ENCODE results near the gene DRC7. TPM values are rescaled to one million over a fixed set of nuclear protein-coding genes. Genes with fewer than 3 reads are reported as not detected.
"Not testable (repeated sequence)": the region's sequence is repeated elsewhere in the genome, so short reads cannot be mapped to it uniquely, and the experiment has no call there.

Gene DRC7
- total RNA-seq, 1 donor from 2014 or later: 2.9 TPM

DNA sequence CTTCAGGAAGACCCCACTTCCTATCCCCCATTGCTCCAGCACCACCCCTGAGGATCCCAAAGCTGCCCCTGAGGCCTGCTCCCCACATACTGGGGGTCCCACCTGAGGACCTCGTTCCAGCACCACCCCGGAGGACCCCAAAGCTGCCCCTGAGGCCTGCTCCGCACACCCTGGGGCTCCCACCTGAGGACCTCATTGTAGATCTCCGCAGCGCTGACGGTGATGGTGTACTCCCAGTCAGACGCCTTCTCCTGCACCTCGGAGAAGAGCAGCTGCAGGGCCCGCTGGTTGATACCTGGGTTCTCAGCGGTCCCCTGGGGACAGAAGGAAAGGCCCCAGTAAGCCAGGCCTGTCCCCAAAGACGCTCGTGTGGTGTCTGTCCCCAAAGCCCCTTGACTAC, 67.4 kb downstream of the DRC7 start:
- DNase-seq (ENCODE audit: low read depth): no peak

DNA sequence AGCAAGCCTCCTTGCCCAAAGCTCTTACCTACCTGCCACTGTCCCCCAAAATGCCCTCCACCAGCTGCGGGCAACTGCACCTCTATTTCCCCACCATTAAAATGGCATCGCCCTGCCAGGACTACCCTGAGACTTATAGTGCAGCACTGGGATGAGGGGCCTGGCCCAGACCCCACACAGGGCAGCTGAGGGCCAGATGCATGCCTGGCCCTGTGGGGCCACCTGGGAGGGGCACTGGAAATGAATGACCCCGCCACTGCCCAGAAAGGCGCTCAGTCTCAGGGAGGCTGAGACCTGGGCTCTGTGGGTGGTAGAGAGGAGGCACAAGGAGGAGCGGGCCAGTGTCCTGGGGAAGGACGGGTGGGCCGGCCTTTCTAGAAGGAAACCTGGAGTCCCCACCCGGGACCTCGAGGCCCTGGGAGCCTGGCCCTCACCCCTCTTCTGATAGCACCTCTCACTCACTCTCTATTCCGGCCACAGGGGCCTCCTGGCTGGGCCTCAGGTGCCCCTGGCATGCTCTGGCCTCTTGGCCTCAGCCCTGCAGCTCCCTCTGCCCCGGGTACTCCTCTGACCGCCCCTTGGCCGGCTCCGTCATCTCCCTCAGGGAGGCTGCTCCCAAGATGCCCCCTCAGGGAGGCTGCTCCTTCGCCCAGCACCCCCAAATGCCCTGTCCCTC, 67.9 kb downstream of the DRC7 start:
- DNase-seq (ENCODE audit: low read depth): no peak

DNA sequence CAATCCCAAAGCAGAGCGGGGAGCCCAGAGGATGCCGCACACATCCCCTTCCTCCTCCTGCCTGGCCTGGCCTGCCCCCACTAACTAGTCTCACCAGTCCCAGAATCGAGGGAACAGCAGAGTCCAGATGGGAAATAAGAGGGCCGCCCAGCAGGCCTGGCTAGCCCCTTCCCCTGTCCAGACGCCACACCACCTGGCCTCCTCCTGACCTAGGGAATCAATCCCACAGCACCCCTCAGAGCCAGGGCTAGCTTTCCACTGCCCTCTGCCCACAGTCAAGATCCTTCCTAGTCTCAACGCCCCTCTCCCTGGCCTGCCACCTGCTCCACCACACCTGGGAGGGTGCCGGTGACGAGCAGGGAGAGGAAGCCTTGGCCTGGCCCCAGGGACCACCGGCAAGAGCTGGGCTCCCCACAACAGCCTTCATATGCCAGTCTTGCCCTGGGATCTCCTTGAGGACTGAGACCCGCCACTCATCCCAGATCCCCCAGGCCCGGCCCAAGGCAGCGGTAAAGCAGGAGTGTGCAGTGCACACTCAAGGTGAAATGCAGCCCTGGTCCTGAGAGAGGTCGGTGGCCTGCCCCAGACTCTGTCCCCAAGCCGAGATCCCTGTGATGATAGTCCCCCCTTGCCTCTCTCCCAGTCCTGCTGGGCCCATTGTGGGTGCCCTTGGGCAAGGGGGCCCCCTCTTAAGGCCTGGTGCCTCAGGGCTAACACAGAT, 68.8 kb downstream of the DRC7 start:
- DNase-seq (ENCODE audit: low read depth): no peak

DNA sequence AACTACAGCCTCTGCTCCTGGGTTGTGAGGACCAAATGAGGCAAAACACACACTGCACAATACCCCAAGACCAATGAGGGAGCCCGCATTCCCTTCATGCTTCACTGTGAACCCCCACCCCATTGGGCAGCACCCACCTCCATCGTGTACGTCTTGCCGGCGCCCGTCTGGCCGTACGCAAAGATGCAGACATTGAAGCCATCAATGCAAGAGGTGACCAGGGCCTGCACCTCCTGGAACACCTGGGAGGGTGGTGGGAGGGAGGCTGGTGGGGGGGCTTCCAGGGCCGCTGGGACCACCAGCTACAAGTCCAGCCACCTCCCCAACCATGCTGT, 69.4 kb downstream of the DRC7 start:
- no peak for DNase-seq (ENCODE audit: low read depth)

DNA sequence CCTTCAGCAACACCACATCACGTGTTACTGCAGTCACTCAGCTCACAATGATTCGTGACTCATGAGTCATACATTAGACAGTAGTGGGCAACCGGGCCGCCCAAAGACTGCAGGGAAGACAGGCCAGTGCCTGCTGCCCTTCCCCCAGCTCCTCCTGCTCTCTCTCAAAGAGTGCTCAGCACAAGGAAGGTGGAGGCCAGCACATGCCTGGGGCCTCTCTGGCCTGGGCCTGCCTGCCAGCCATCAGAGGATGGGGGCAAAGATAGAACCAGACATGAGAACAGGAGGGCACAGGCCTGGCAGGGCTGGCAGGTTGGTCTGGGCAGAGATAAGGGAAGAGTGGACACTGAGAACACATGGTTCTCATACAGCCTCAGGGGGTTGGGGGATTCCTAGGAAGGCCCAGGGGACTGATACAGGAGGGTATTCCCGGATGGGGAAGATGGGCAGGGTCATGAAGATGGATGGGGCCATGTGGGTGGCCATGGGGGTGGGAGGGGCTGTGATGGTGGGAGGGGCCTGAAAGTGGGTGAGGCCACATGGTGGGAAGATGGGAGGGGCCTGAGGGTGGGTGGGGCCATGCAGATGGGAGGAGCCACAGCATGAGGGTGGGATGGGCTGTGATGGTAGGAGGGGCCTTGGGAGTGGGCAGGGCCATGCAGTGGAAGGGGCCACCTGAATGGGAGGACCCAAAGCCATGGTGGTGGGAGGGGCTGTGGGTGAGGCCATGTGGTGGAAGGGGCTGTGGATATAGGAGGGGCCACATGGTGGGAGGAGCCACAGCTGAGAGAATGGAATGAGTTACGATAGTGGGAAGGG, 69.9 kb downstream of the DRC7 start:
- peak; percentile 92 for DNase-seq (ENCODE audit: low read depth)

DNA sequence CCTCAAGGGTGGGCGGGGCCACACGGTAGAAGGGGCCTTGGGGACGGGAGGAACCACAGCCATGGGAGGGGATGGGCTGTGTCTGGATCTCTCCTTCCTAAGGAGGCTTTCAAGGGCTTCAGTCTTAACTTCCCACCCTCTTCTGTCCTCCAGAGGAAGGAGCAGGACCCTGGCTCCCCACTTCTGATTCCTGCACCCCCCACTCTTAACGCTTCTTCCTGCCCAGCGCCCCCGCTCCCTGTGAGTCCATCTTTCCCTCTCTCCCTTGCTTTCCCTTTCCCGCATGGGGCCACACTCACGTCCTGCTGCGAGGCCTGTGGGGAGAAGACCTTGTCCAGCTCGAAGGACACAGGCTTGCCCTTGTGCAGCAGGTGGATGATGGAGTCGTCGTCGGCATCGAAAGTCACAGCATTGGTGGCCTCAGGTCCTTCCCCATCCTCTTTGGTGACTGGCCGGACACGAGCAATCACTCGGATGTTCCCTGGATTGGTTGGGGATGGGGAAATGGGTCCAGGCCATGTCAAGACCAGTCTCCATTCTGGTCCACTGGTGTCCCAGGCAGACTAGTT, 70.6 kb downstream of the DRC7 start:
- DNase-seq (ENCODE audit: low read depth): no peak

DNA sequence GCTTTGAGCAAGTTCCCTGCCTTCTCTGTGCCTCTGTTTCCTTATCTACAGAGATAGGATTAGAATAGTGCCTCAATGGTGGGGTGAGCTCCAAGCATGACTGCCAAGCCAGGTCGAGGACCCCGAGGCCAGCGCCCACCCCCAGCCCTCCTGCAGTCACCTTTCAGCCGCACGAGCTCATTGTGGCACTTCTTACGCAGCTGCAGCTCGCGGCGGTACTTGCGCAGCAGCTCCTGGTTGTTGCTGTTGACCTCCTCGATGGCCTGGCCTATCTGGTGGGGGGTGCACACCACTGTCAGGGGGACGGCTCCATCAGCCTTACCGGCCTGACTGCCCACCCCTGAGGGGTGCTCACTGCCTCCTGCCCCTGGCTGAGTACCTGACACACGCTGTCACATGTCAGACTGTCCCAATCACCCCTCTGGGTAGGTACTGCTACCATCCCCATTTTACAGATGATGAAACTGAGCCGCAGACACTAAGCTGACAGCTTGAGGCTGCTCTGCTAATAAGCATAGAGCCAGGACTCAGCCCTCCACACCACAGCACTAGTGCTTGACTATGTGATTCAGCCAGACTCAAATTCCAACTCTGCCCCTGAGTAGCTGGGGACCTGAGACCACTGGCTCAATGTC, 72.2 kb downstream of the DRC7 start:
- no peak for DNase-seq (ENCODE audit: low read depth)

DNA sequence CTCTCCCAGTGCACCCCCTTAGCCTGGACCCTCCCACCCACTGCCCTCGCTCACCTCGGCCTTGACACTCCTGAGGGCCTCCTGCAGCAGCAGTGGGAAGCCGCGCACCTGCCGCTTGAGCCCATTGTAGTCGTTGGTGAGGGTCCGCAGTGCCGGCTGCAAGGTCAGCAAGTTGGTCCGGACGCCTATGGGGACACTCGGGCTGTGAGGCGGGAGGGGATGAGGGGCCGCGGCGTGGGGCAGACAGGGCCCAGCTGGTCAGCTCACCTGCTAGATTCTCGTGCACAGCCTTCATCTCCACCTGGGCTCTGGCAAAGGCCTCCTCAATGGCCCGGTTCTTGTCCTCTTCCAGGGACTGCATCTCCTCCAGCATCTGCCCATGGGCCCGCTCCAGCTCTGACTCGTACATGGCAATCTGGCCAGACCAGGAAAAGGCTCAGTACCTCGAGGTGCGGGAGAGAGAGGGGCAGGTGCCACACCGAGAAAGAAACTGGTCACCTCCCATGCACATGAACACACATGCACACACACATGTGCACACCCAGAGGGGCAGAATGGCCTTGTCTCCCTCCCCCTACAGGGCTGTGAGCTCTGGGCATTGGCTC, 75.0 kb downstream of the DRC7 start:
- DNase-seq (ENCODE audit: low read depth): no peak

DNA sequence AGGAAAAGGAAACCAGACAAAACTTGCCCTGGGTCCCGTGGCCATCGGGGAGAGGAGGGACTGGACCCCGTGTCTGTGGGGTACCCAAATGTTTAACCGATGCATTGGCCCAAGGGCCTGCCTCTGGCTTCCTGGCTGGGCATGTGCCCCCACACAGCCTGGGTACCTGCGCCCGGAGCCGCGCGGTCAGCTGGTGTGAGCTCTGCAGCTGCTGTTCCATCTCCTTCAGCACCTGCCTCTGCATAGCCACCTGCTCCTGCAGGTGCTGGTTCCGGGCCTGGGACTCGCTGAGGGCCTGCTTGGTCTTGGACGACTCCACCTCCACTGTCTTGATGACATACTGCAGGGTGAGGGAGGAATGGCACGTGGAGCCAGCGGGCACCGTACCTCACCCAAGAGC, 75.8 kb downstream of the DRC7 start:
- no peak for DNase-seq (ENCODE audit: low read depth)

DNA sequence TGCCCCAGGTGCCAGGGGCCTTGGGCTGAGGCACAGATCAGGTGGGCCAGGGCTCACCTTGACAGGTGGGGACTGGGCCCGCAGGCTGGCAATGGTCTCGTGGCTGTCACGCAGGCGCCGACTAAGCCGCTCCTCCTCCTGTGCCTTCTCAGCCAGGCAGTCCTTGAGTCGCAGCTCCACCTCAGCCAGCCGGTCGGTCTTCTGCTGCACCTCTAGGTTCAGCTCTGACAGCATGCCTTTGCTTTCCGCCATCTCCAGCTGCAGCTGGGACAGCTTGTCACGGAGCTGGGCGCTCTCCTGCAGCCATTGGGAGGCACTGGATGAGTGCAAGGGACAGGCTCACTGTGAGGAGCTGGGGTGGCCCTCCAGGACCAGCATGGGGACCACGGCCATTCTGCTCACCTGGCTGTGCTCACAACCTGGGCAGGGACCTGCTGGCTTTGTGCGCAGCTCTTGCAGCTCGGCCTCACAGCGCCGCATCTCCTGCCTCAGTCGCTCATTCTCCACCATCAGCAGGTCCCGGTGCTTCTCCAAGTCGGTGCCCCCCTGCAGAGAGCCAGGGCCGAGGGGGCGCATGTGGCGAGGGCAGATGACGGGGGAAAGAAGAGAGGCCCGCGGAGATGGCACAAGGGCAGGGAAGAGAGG, 76.7 kb downstream of the DRC7 start:
- DNase-seq (ENCODE audit: low read depth): no peak

DNA sequence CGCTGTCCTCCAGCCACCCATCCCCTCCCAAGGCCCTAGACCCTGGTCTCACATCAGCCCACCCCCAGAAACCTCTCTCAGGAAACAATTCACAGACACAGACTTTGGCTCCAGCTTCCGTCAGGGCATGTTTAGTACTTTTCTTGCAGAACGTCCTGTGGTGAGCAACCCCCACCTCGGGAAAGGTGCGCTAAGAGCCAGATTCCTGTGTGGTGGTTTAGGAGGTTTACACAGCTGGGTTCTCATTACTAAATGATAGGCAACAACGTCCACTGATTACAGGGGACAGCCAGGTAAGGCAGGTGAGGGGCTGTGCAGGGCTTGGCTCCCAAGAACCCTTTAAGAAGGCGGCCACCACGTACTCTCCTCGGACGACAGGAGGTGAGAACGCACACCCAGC, 78.4 kb downstream of the DRC7 start:
- no peak for DNase-seq (ENCODE audit: low read depth)

DNA sequence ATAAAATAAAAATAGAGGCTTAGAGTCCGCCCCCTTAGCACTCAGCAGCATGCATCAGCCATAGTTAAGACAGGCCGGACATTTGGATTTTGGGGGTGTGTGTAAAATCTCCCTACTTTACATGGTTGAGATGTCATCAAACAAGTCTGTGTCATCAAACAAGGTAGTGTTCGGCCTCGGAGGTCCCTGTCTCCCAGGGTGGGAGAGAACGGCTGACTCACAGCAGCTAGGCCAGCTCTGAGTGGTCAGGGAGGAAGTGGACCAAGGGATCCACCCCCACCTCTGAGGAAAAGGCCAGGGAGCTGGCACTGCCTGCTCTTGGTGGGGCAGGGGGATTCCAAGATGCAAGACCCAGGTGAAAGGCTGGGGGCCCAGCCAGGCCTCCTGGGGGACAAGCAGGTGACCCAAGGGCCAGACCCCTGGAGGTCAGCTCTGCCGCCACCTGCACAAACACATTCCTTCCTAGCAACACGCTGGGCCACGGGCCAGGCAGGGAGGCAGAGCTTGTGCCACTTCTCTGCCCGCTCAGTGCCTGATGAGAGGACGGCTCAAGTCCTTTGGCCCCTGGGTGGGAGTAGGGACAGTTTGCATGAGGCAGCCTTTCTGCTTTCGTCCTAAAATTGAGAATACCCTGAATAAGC, 79.2 kb downstream of the DRC7 start:
- DNase-seq (ENCODE audit: low read depth): peak; percentile 33

DNA sequence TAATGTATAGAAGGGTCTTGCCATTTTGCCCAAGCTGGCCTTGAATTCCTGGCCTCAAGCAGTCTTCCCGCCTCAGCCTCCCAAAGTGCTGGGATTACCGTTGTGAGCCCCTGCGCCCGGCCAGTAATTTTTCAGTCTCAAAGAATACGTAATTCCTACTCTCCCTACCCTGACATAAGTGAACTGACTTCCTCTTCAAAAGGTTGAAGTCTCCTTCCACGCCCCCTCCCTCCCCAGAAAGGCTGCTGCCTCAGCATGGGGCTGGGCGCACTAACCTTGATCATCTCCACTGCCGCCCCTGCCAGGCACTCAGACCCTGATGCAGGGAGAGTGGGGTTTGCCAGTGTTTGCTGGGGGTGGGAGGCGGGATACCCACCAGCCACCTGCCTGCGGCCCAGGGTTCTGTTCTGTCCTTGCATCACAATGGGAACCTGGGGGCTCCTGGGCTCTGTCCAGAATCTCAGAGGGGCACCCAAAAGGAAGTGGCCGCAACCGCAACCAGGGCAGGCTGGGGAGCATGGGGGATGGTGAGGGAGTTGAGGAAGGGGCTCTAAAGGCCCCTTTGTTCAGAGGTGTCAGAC, 80.2 kb downstream of the DRC7 start:
- no peak for DNase-seq (ENCODE audit: low read depth)

DNA sequence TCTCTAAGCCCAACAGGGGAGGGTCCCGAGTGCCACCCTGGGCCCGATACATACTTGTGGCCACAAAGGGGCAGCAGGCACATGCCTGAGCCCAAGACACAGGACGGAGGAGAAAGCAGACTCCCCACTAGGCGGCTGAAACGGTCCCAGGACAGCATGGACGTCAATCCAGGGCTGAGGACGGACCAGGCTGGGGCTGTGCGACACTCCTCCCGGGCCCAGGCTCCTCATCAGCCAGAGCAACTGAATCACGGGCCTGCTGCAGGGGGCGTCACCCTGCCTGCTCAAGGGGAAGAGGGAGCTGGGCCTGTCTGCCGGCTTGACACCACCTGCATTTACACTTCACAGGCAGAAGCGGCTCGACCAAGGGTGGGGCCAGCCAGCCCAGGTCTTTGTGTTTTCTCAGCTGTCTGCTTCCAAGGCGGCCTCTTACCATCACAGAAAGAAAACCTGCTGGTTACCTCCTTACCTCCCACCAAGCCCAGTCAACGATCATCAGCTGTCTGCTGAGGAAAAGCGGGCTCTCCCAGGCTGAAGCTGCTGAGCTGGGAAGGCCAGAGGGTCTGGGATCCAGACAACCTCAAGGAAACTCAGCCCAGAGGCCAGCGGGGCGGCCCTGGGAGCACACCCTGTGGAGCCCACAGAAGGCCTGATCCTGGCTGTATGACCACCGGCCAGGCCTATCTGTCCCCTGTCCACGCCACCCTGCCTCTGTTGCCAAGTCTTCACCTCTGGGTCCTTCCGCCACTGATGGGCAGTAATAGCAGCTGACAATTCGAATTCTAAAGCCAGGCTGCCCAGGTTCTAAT, 81.3 kb downstream of the DRC7 start:
- DNase-seq (ENCODE audit: low read depth): no peak

DNA sequence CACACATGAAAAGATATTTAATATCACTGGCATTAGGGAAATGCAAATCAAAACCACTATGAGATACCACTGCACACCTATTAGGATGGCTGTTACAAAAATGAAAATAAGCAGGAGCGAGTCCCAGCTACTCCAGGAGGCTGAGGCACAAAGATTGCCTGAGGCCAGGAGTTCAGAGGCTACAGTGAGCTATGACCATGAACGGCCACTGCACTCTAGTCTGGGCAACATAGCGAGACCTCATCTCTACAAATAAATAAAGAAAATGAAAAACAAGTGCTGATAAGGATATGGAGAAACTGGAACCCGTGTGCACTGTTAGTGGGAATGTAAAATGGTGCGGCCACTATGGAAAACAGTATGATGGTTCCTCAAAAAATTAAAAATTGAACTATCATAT, 84.1 kb downstream of the DRC7 start:
- DNase-seq (ENCODE audit: low read depth): no peak

DNA sequence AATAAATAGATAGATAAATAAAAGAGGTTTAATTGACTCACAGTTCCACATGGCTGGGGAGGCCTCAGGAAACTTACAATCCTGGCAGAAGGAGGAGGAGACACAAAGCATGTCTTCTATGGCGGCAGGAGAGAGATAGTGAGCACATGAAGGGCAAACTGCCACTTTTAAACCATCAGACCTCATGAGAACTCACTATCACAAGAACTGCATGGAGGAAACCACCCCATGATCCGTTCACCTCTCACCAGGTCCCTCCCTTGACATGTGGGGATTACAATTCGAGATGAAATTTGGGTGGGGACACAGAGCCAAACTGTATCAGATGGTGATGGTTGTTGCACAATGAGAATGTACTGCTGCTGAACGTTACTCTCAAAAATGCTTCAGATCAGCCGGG, 85.2 kb downstream of the DRC7 start:
- not testable (repeated sequence) for DNase-seq (ENCODE audit: low read depth)

DNA sequence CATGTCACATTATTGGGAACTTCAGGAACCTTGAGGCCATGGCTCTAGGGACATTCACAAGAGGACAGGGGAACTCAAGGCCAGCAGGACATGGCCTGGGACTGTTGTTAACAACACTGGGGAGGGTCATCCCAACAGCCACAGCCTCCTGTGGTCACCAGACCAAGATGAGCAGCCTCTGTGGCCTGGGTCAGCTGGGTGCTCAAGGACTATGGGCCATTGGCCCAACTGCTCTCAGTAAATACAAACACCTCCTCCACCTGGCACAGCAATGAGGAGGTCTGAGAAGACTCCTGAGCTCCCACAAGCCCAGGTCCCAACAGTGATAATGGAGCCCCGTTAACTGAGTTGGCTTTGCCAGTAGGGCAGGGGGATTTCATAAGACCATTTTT, 86.7 kb downstream of the DRC7 start:
- no peak for DNase-seq (ENCODE audit: low read depth)

All from renal cortical epithelial cell (primary cell).